ENCODE results near the gene ALDH1L2. TPM values are rescaled to one million over a fixed set of nuclear protein-coding genes. Genes with fewer than 3 reads are reported as not detected.

ALDH1L2 gene
- total RNA-seq, 4 donors from 2014 or later: 7.2 to 12.2 (median 10.2) TPM

GRCh38 chr12:104975587-104976343 is 108.5 kb downstream of the ALDH1L2 start:
- no peaks in the 10 kb centered on the region for H3K27me3 ChIP-seq
- no peaks in the 10 kb centered on the region for H3K9me3 ChIP-seq
- TF ChIP-seq EP300 (IDR thresholded peaks at IDR 0.05): no peak
- no peak for TF ChIP-seq POLR2A (IDR thresholded peaks at IDR 0.05)
- TF ChIP-seq CTCF (IDR thresholded peaks at IDR 0.05): no peak
- 52% methylated on average over 4 of the region's 4 CpGs; no CpG with 5 or more reads in 1 of the 2 donors for WGBS, 2 donors
- no peak overlapping the region for H3K27ac ChIP-seq
- no peak for DNase-seq (ENCODE audit: low spot score in 2 of 2)
- H3K4me1 ChIP-seq: no peaks in the 10 kb centered on the region
- no peak overlapping the region for H3K4me3 ChIP-seq
- no peaks in the 10 kb centered on the region for H3K36me3 ChIP-seq

- WGBS, 2 donors: 68 to 85% methylated on average over 7 of the region's 7 CpGs
- H3K4me3 ChIP-seq: no peak overlapping the region
- TF ChIP-seq CTCF (IDR thresholded peaks at IDR 0.05) (no peak), EP300 (IDR thresholded peaks at IDR 0.05) (peak in 1 of 2 donors; percentile 41), POLR2A (IDR thresholded peaks at IDR 0.05) (no peak)
- no peaks in the 10 kb centered on the region for H3K4me1 ChIP-seq
- no peaks in the 10 kb centered on the region for H3K36me3 ChIP-seq
- no peaks in the 10 kb centered on the region for H3K9me3 ChIP-seq
- no peak for DNase-seq (ENCODE audit: low spot score in 2 of 2)
- H3K27me3 ChIP-seq: no peaks in the 10 kb centered on the region
- no peak overlapping the region for H3K27ac ChIP-seq
These were observed 109.5 kb downstream of the ALDH1L2 start for GRCh38 chr12:104974626-104975290.

- Histone ChIP-seq H3K4me3 (no peak overlapping the region), H3K27me3 (no peaks in the 10 kb centered on the region), H3K27ac (no peak overlapping the region), H3K9me3 (no peaks in the 10 kb centered on the region), H3K36me3 (no peaks in the 10 kb centered on the region), H3K4me1 (no peaks in the 10 kb centered on the region)
- WGBS, 2 donors: 90 to 94% methylated on average over 5 of the region's 5 CpGs
- no peak for DNase-seq (ENCODE audit: low spot score in 2 of 2)
- TF ChIP-seq EP300 (IDR thresholded peaks at IDR 0.05): no peak
- no peak for TF ChIP-seq POLR2A (IDR thresholded peaks at IDR 0.05)
These were observed 111.0 kb downstream of the ALDH1L2 start for GRCh38 chr12:104973250-104973649.

- Histone ChIP-seq H3K27ac (no peak overlapping the region), H3K4me1 (no peaks in the 10 kb centered on the region), H3K27me3 (no peaks in the 10 kb centered on the region), H3K9me3 (no peaks in the 10 kb centered on the region), H3K4me3 (no peak overlapping the region), H3K36me3 (no peaks in the 10 kb centered on the region)
- no peak for DNase-seq (ENCODE audit: low spot score in 2 of 2)
- 68 to 74% methylated on average over 5 of the region's 5 CpGs for WGBS, 2 donors
- no peak for TF ChIP-seq POLR2A (IDR thresholded peaks at IDR 0.05)
- TF ChIP-seq EP300 (IDR thresholded peaks at IDR 0.05): no peak
- TF ChIP-seq CTCF (IDR thresholded peaks at IDR 0.05): no peak
These were observed 113.0 kb downstream of the ALDH1L2 start for GRCh38 chr12:104971306-104971705.

Other genes with a start within 250 kb of the ALDH1L2 start
- gene SLC41A2, start 126.2 kb downstream of the ALDH1L2 start, total RNA-seq: 10 to 100 TPM in 3 of 4 donors, 1 to 10 TPM in 1; 8.4 to 26.1 (median 18.0) TPM
- gene NOPCHAP1, start 98.1 kb downstream of the ALDH1L2 start, total RNA-seq: 1 to 10 TPM; 3.7 to 6.8 (median 6.1) TPM
- 100 to 1,000 TPM in 1 of 4 donors, 10 to 100 TPM in 3; 60.9 to 119 (median 79.9) TPM for gene WASHC4, start 23.3 kb upstream of the ALDH1L2 start, total RNA-seq
- gene APPL2, start 151.7 kb upstream of the ALDH1L2 start, total RNA-seq: 10 to 100 TPM; 48.6 to 97.9 (median 79.5) TPM
- gene C12orf75, start 246.2 kb upstream of the ALDH1L2 start, total RNA-seq: 10 to 100 TPM; 12.6 to 29.7 (median 18.9) TPM